Heart left ventricle (tissue), 13 donors: Measurements from ENCODE around the gene MIA2.
"Not testable (repeated sequence)": the region's sequence is repeated elsewhere in the genome, so short reads cannot be mapped to it uniquely, and the experiment has no call there.

Experiments used
- POLR2A ChIP-seq, 2 donors: fragments of 450-650 bp; IDR thresholded peaks; one replicate each; pipeline ENCODE4 v1.6.1; 2017; ENCODE audit warnings: antibody characterized with exemption in 2 of 2, mild to moderate bottlenecking in 2 of 2, moderate library complexity in 2 of 2
- TF ChIP-seq, protein P1 (sequence below), 12 donors: fragments of 200-600 bp; sonication (generic) in 4 of 12; IDR thresholded peaks; one replicate each; pipeline versions ENCODE4 v1.5.0 to v1.8.0; 2018 to 2022; ENCODE audit warnings: antibody characterized with exemption in 12 of 12, mild to moderate bottlenecking in 5 of 12
- donor health status: ischemic (EF 13 %, LVEDD 7.1; RV severe dilation, severe dysfunction).
- donor health status: DM: no; HTN: yes; CAD: no.
- donor health status: DM: no; HTN: no; CAD: no.
- donor health status: ischemic (EF 25% LVEDD 6.9; RV normal size, moderate dysfunction).
- donor health status: ischemic (EF 25% LVEDD 5.7; RV mildly dilated, moderate dysfunction).
- donor health status: ischemic (EF 35%, LVEDD 5.7; RV mildly dilated, moderate dysfunction).
- donor health status: nonischemic (EF 11% LVEDD 7.7; RV severe dilation, severe dysfunction).
- donor health status: DM: yes; HTN: yes; CAD: no.
- donor health status: PGD.
- donor health status: ischemic (EF 29% LVEDD 5.4; RV normal size, mild dysfunction).
- donor health status: nonischemic (EF 23%, LVEDD 6.1; RV moderate dilation, normal function).

- TF ChIP-seq, protein P1, sequence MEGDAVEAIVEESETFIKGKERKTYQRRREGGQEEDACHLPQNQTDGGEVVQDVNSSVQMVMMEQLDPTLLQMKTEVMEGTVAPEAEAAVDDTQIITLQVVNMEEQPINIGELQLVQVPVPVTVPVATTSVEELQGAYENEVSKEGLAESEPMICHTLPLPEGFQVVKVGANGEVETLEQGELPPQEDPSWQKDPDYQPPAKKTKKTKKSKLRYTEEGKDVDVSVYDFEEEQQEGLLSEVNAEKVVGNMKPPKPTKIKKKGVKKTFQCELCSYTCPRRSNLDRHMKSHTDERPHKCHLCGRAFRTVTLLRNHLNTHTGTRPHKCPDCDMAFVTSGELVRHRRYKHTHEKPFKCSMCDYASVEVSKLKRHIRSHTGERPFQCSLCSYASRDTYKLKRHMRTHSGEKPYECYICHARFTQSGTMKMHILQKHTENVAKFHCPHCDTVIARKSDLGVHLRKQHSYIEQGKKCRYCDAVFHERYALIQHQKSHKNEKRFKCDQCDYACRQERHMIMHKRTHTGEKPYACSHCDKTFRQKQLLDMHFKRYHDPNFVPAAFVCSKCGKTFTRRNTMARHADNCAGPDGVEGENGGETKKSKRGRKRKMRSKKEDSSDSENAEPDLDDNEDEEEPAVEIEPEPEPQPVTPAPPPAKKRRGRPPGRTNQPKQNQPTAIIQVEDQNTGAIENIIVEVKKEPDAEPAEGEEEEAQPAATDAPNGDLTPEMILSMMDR (IDR thresholded peaks at IDR 0.05) = not testable (repeated sequence)
- TF ChIP-seq POLR2A (IDR thresholded peaks at IDR 0.05) = not testable (repeated sequence)
Observed at GRCh38 chr14:39234986-39235385, 1.3 kb downstream of the MIA2 start.
